CD14-positive monocyte (primary cell): Measurements from ENCODE around the gene LRTM2. TPM values are rescaled to one million over a fixed set of nuclear protein-coding genes. Genes with fewer than 3 reads are reported as not detected.

Experiments
- DNase-seq, 3 donors: peaks; one replicate each; pipeline ENCODE4 v3.0.0-alpha.2; 2011 to 2022
- H2AFZ ChIP-seq: 2 replicates; pipeline ENCODE4 v1.6.0; 2012; ENCODE audit warnings: mild to moderate bottlenecking, low read depth, low read length, inconsistent platforms; ENCODE audit not compliant: insufficient read depth, poor library complexity, severe bottlenecking
- H3K27ac ChIP-seq, 2 donors: 1 replicate in 1 of 2; 2 replicates in 1 of 2; pipeline ENCODE4 v1.5.1; 2012 to 2013; ENCODE audit warnings: low read length in 2 of 2, control low read depth in 1 of 2, inconsistent platforms in 1 of 2, low read depth in 1 of 2, mild to moderate bottlenecking in 1 of 2
- H3K27me3 ChIP-seq, 2 donors: one replicate each; pipeline versions ENCODE4 v1.6.0 to v1.6.1; 2011 to 2013; ENCODE audit warnings: low read length in 2 of 2; ENCODE audit not compliant: control insufficient read depth in 2 of 2, insufficient read depth in 2 of 2
- H3K36me3 ChIP-seq, 2 donors: replicated peaks in 1 of 2; 1 replicate in 1 of 2; 2 replicates in 1 of 2; pipeline versions ENCODE4 v1.5.1 to v1.6.1; 2012 to 2013; ENCODE audit warnings: low read length in 2 of 2, control low read depth in 1 of 2, inconsistent platforms in 1 of 2, mild to moderate bottlenecking in 1 of 2; ENCODE audit not compliant: insufficient read depth in 2 of 2, control insufficient read depth in 1 of 2
- H3K4me1 ChIP-seq, 2 donors: 1 replicate in 1 of 2; 2 replicates in 1 of 2; pipeline versions ENCODE4 v1.5.1 to v1.6.1; 2012 to 2013; ENCODE audit warnings: low read length in 2 of 2, control low read depth in 1 of 2, inconsistent platforms in 1 of 2, mild to moderate bottlenecking in 1 of 2, moderate library complexity in 1 of 2; ENCODE audit not compliant: insufficient read depth in 2 of 2, control insufficient read depth in 1 of 2
- H3K4me2 ChIP-seq: replicated peaks from 2 replicates; pipeline ENCODE3; 2012; ENCODE audit warnings: low read length, moderate library complexity, mild to moderate bottlenecking; ENCODE audit not compliant: poor library complexity, severe bottlenecking; ENCODE audit errors: extremely low read depth
- H3K4me3 ChIP-seq, 3 experiments: fragments of 200-600 bp in 1 of 3; sonication (generic) in 1 of 3; replicated peaks in 1 of 3; 1 replicate in 2 of 3; 2 replicates in 1 of 3; pipeline ENCODE4 v1.5.1; 2011 to 2013; ENCODE audit warnings: low read length in 3 of 3, mild to moderate bottlenecking in 3 of 3, control low read depth in 2 of 3, low read depth in 2 of 3, inconsistent platforms in 1 of 3, moderate library complexity in 1 of 3
- H3K79me2 ChIP-seq: 2 replicates; pipeline ENCODE4 v1.6.0; 2012; ENCODE audit warnings: mild to moderate bottlenecking, control low read depth, inconsistent platforms, low read length, moderate library complexity; ENCODE audit not compliant: insufficient read depth
- H3K9ac ChIP-seq: 2 replicates; pipeline ENCODE4 v1.6.0; 2017; ENCODE audit warnings: low read length, mild to moderate bottlenecking; ENCODE audit not compliant: insufficient read depth, poor library complexity, severe bottlenecking
- H3K9me3 ChIP-seq, 2 donors: replicated peaks in 1 of 2; 1 replicate in 1 of 2; 2 replicates in 1 of 2; pipeline versions ENCODE4 v1.5.1 to v1.6.1; 2012 to 2013; ENCODE audit warnings: low read length in 2 of 2, control low read depth in 1 of 2; ENCODE audit not compliant: control insufficient read depth in 1 of 2, insufficient read depth in 1 of 2
- H4K20me1 ChIP-seq: 2 replicates; pipeline ENCODE4 v1.6.0; 2012; ENCODE audit warnings: mild to moderate bottlenecking, low read length, control low read depth, moderate library complexity; ENCODE audit not compliant: insufficient read depth
- H3K27ac Mint-ChIP-seq, 7 donors: one replicate each; pipeline ENCODE4 v1.8.0; 2020; ENCODE audit warnings: mild to moderate bottlenecking in 7 of 7, mixed read lengths in 7 of 7, moderate library complexity in 6 of 7, inconsistent platforms in 2 of 7
- H3K27me3 Mint-ChIP-seq, 3 donors: one replicate each; pipeline ENCODE4 v1.8.0; 2021 to 2022; ENCODE audit warnings: low read depth in 3 of 3, mild to moderate bottlenecking in 3 of 3, mixed read lengths in 3 of 3, moderate library complexity in 3 of 3, inconsistent platforms in 1 of 3
- H3K36me3 Mint-ChIP-seq, 2 donors: one replicate each; pipeline ENCODE4 v1.8.0; 2020; ENCODE audit warnings: mixed read lengths in 2 of 2, inconsistent platforms in 1 of 2, mild to moderate bottlenecking in 1 of 2
- H3K4me1 Mint-ChIP-seq: one replicate; pipeline ENCODE4 v1.8.0; 2020; ENCODE audit warnings: mild to moderate bottlenecking, mixed read lengths
- H3K4me3 Mint-ChIP-seq, 2 donors: one replicate each; pipeline ENCODE4 v1.8.0; 2020; ENCODE audit warnings: mild to moderate bottlenecking in 2 of 2, mixed read lengths in 2 of 2, moderate library complexity in 1 of 2
- H3K9me3 Mint-ChIP-seq, 7 donors: one replicate each; pipeline ENCODE4 v1.8.0; 2020 to 2022; ENCODE audit warnings: mixed read lengths in 7 of 7, mild to moderate bottlenecking in 6 of 7, moderate library complexity in 6 of 7, inconsistent platforms in 2 of 7
- CTCF ChIP-seq: fragments of 200-600 bp; IDR thresholded peaks from one replicate; pipeline ENCODE4 v1.8.0; 2022; ENCODE audit warnings: antibody characterized with exemption, mild to moderate bottlenecking
- WGBS: methylation state at CpG from one replicate; pipeline ENCODE4 v1.1.5; 2013; ENCODE audit warnings: missing lambda C conversion rate; ENCODE audit not compliant: insufficient coverage; 5-methylcytosine and 5-hydroxymethylcytosine counted together
- intact Hi-C, 2 donors: fragments of 100-400 bp; cut with micrococcal nuclease; formaldehyde crosslinking; loops; one replicate each; pipeline versions ENCODE4 v1.15.0 to v1.15.1; 2023
- polyA plus RNA-seq, 3 donors: library from polyadenylated mRNA; depleted of rRNA in 1 of 3; unstranded in 2 of 3; stranded (reverse) in 1 of 3; fragments of 300-500 nt in 2 of 3; fragments of >200 nt in 1 of 3; fragmentation: Illumina TruSeq in 2 of 3; gene quantifications; 1 replicate in 2 of 3; 2 replicates in 1 of 3; pipeline ENCODE4 v1.2.3, GENCODE V29; 2012 to 2021

Gene LRTM2
- polyA plus RNA-seq, 3 donors: not detected

GRCh38 chr12:1878214-1878613 is 57.8 kb downstream of the LRTM2 start:
- Histone ChIP-seq H3K4me2 (no peak overlapping the region), H3K4me3 (no peak overlapping the region), H3K27ac (no peak overlapping the region), H3K9me3 (no peaks in the 10 kb centered on the region), H3K4me1 (peaks cover 0 to 5% of the 10 kb centered on the region in 2 donors), H3K36me3 (no peaks in the 10 kb centered on the region), H4K20me1 (no peaks in the 10 kb centered on the region), H3K27me3 (no peaks in the 10 kb centered on the region), H3K9ac (no peak overlapping the region), H3K79me2 (no peaks in the 10 kb centered on the region), H2AFZ (no peak overlapping the region)
- no peaks in the 10 kb centered on the region for H3K36me3 Mint-ChIP-seq
- TF ChIP-seq CTCF: no peak
- no peak overlapping the region for H3K4me3 Mint-ChIP-seq
- no peak for DNase-seq
- no peak overlapping the region for H3K27ac Mint-ChIP-seq
- peaks cover 0 to 2% (median 1%) of the 10 kb centered on the region in 3 donors for H3K27me3 Mint-ChIP-seq
- no peaks in the 10 kb centered on the region for H3K9me3 Mint-ChIP-seq
- intact Hi-C loops: no loop called here
- WGBS: 96% methylated on average over 7 of the region's 10 CpGs
- H3K4me1 Mint-ChIP-seq: peaks cover 5% of the 10 kb centered on the region

GRCh38 chr12:1878695-1879094 is 58.3 kb downstream of the LRTM2 start:
- DNase-seq: no peak
- Mint-ChIP-seq H3K4me3 (no peak overlapping the region), H3K36me3 (no peaks in the 10 kb centered on the region), H3K27ac (no peak overlapping the region), H3K9me3 (no peaks in the 10 kb centered on the region), H3K4me1 (peaks cover 10% of the 10 kb centered on the region), H3K27me3 (peaks cover 0 to 2% (median 1%) of the 10 kb centered on the region in 3 donors)
- Histone ChIP-seq H3K27ac (no peak overlapping the region), H4K20me1 (no peaks in the 10 kb centered on the region), H3K4me1 (peaks cover 0 to 7% of the 10 kb centered on the region in 2 donors), H3K4me2 (no peak overlapping the region), H3K9ac (no peak overlapping the region), H3K79me2 (no peaks in the 10 kb centered on the region), H3K27me3 (no peaks in the 10 kb centered on the region), H3K4me3 (no peak overlapping the region), H3K9me3 (no peaks in the 10 kb centered on the region), H2AFZ (no peak overlapping the region), H3K36me3 (no peaks in the 10 kb centered on the region)
- intact Hi-C loops: no loop called here
- WGBS: 100% methylated on average over 3 of the region's 5 CpGs
- no peak for TF ChIP-seq CTCF
